T-helper 2 cell treated with Interferon-gamma antibody and Interleukin-4, amounts not matched to agents 5 μg/mL and 100 μg/mL, for 36 hours (primary cell): ENCODE data around the gene SELPLG.
"Not testable (repeated sequence)": the region's sequence is repeated elsewhere in the genome, so short reads cannot be mapped to it uniquely, and the experiment has no call there.

Experiments
- DNase-seq: peaks from one replicate; pipeline ENCODE4 v3.0.0; 2021; ENCODE audit warnings: low spot score
- H3K27ac Mint-ChIP-seq: one replicate; pipeline ENCODE4 v1.8.0; 2021; ENCODE audit warnings: mild to moderate bottlenecking, mixed read lengths
- H3K27me3 Mint-ChIP-seq: one replicate; pipeline ENCODE4 v1.8.0; 2021; ENCODE audit warnings: low read depth, mixed read lengths
- H3K36me3 Mint-ChIP-seq: one replicate; pipeline ENCODE4 v1.8.0; 2021; ENCODE audit warnings: low read depth, mixed read lengths
- H3K4me1 Mint-ChIP-seq: one replicate; pipeline ENCODE4 v1.8.0; 2021; ENCODE audit warnings: low read depth, mixed read lengths
- H3K4me3 Mint-ChIP-seq: one replicate; pipeline ENCODE4 v1.8.0; 2022; ENCODE audit warnings: mild to moderate bottlenecking, moderate library complexity, mixed read lengths
- H3K9me3 Mint-ChIP-seq: one replicate; pipeline ENCODE4 v1.8.0; 2021; ENCODE audit warnings: mixed read lengths

The SELPLG gene

DNA sequence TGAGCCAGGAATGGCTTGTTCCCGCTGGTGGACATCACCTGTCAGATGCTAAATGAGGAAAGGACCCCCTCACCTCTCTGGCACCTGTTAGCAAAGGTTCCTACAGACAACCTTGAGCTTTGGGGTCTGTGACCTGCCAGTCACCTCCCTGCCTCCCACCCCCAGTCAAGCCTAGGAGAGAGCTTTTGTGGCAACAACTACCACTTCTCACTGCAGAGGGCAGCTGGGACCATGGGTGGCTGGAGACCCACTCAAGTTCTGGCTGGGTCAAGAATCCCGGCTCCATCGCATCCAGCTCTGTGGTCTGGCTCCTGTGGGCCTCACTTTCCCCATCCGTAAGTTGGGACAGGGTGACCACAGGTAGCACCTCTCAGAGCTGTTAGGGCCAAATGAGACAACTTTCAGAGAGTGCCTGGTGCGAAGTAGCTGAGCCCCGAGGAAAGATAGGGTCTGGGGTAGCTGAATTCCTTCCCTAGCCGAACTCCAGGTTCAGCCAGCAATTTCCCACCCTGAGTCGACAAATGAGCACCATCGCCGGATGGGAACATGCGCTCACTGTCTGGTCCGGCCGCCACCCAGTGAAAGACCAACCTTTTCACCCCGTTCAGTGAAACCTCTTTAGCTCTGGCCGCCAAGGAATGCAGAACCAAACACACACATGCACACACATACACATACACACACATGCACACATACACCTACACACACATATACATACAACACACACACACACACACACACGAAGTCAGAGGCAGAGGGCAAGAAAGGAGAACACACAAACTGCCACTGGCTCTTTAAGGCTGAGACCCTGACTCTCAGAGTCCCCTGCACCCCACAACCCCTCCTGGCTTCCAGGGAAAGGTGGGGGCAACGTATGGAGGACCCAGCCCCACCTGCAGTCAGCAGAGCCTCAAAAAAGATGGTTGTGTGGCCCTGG, 37.7 kb downstream of the SELPLG start:
- no peak for DNase-seq
- Mint-ChIP-seq H3K4me3 (no peak overlapping the region), H3K27ac (no peak overlapping the region), H3K27me3 (no peaks in the 10 kb centered on the region), H3K4me1 (no peaks in the 10 kb centered on the region), H3K9me3 (no peaks in the 10 kb centered on the region), H3K36me3 (no peaks in the 10 kb centered on the region)

DNA sequence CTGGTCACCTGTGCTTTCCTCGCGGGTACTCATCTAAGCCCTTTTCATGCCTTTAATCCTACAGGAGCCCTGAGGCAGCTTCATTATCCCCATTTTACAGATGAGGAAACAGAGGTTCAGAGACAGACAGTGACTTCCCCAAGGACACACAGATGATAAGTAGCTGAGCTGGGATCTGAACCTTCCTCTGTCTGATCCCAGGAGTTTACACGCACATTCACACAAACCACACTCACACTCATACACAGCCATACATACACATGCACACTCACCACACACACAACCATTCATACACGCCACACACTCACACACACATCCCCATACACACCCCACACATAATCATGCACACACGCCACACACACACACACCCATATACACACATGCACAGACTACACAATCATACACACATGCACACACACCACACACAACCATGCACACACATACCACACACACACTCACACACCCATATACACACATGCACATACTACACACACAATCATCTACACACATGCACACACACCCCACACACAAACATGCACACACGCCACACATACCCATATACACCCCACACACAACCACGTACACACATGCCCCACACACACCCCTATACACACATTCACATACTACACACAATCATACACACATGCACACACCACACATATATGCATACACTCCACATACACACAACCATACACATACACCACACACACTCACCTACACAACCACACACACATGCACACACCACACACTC, 38.6 kb downstream of the SELPLG start:
- Mint-ChIP-seq H3K36me3 (no peaks in the 10 kb centered on the region), H3K27me3 (no peaks in the 10 kb centered on the region), H3K9me3 (no peaks in the 10 kb centered on the region), H3K4me3 (no peak overlapping the region), H3K27ac (no peak overlapping the region), H3K4me1 (no peaks in the 10 kb centered on the region)
- DNase-seq, result no peak

DNA sequence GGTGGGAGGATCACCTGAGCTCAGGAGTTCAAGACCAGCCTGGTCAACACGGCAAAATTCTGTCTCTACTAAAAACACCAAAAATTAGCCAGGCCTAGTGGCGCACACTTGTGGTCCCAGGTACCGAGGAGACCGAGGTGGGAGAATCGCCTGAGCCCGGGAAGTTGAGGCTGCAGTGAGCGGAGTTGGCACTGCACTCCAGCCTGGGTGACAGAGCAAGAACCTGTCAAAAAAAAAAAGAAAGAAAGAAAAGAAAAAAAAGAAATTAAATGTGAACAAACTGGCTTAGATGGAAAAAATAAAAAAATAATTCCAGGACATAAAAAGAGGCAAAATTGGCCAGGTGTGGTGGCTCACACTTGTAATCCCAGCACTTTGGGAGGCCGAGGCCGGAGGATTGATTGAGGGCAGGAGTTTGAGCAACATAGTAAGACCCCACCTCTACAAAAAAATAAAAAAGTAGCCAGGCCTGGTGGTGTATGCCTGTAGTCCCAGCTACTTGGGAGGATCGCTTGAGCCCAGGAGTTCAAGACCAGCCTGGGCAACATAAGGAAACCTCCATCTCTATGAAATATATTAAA, 39.3 kb downstream of the SELPLG start:
- Mint-ChIP-seq H3K4me3 (no peak overlapping the region), H3K9me3 (no peaks in the 10 kb centered on the region), H3K4me1 (no peaks in the 10 kb centered on the region), H3K27ac (no peak overlapping the region), H3K36me3 (no peaks in the 10 kb centered on the region), H3K27me3 (no peaks in the 10 kb centered on the region)
- DNase-seq, result no peak

DNA sequence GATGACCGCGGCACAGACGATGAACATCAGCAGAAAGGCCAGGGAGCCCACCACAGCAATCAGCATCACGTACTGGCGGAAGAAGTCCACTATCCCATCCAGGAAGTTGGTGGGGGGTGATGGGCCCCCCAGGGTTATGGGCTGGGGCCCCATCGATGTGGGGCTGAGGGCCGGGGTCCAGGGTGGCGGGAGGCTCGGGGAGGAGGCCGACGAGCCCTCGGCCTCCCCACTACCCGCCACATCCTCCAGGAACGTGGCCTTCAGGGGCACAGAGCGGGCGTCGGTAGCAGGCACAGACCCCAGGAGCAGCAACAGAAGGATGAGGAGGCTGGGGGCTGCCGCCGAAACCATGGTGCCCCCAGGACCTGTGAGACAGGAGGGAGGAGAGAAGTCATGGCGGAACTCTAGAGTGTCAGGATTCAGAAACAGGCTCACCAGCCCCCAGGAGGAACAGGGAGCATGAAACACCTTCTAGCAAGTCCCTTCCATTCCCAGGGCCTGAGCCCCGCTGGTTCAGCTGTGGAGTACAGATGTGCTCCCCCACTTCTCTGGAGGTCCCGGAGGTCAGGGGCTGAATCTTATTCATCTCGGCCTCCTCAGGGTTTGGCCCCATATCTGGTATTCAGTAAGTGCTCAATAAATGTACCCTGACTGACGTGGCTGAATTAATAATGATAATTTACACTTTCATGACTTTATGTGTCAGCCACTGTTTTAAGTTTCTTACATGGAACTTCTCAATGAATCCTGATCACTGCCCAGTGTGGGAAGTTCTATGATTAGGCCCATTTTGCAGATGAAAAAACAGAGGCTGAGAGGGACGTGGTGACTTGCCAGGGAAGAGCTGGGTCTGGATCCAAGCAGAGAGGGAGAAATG, 41.4 kb downstream of the SELPLG start:
- Mint-ChIP-seq H3K4me1 (no peaks in the 10 kb centered on the region), H3K27me3 (peaks cover 1% of the 10 kb centered on the region), H3K4me3 (no peak overlapping the region), H3K9me3 (no peaks in the 10 kb centered on the region), H3K36me3 (no peaks in the 10 kb centered on the region), H3K27ac (no peak overlapping the region)
- no peak for DNase-seq

DNA sequence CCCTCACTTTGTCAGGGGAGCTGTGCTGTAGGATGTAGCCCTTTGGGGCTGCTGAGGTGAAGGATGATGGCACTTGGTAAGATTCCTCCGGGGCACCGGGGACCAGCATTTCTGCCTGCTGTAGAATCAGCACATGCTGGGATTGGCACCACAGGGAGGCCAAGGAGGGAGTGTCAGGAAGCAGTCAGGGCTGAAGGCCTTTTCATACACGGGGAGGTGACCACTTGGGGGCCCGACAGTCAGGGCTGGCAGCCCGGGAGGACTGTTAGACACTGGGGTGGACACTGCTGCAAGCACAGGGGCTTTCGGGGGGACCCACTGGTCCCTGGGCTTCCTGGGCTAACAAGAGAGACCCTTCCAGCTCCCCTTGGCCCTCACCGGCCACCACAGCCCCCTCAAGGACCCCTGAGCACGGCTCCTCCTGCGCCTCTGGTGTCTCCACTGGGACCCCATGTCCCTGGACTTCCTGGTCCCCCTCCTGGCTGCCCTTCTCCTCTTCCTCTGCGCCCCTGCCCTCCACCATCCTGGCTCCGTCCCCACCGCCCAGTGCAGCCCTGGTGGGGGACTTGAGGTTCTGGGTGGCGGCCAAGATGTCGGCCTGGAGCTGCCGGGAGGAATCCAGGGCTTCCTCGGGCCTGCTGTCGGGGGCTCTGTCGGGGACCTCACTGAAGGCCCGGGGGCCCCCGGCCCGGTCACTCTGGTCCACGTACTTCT, 42.3 kb downstream of the SELPLG start:
- Mint-ChIP-seq H3K4me1 (no peaks in the 10 kb centered on the region), H3K27me3 (peaks cover 1% of the 10 kb centered on the region), H3K4me3 (no peak overlapping the region), H3K9me3 (no peaks in the 10 kb centered on the region), H3K36me3 (no peaks in the 10 kb centered on the region), H3K27ac (no peak overlapping the region)
- no peak for DNase-seq

DNA sequence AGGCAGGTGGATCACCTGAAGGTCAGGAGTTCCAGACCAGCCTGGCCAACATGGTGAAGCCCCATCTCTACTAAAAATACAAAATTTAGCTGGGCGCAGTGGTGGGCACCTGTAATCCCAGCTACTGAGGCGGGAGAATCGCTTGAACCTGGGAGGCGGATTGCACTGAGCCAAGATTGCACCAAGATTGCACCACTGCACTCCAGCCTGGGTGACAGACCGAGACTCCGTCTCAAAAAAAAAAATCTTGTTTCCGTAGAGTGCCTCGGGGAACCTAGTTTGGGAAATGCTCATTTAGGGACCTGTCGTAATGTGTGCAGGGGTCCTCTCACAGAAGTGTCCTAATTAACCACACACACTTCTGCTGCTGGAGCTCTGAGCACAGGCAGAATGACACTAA, 43.2 kb downstream of the SELPLG start:
- DNase-seq, H3K27ac Mint-ChIP-seq, H3K9me3 Mint-ChIP-seq, H3K36me3 Mint-ChIP-seq, H3K27me3 Mint-ChIP-seq, H3K4me1 Mint-ChIP-seq, H3K4me3 Mint-ChIP-seq: not testable (repeated sequence)

DNA sequence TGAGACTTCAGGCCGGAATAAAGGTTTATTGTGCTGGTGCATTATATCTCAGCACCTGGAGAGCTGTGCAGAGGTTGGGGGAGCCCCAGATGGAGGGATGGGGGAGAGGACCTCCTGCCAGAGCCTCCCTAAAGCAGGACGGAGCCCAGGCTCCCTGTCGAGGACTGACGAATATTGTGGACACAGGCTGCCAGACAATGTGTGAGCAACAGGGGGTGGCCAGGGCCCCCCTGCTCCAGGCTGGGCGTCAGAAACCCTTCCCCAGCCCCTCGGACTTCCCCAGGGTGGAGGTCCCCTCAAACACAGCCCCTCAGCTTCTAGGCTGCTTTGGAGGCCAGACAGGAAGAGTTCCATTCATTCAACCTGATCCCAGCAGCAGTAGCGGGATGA, 43.9 kb downstream of the SELPLG start:
- Mint-ChIP-seq H3K9me3 (no peaks in the 10 kb centered on the region), H3K27ac (no peak overlapping the region), H3K36me3 (no peaks in the 10 kb centered on the region), H3K27me3 (peaks cover 1% of the 10 kb centered on the region), H3K4me3 (no peak overlapping the region), H3K4me1 (no peaks in the 10 kb centered on the region)
- no peak for DNase-seq

DNA sequence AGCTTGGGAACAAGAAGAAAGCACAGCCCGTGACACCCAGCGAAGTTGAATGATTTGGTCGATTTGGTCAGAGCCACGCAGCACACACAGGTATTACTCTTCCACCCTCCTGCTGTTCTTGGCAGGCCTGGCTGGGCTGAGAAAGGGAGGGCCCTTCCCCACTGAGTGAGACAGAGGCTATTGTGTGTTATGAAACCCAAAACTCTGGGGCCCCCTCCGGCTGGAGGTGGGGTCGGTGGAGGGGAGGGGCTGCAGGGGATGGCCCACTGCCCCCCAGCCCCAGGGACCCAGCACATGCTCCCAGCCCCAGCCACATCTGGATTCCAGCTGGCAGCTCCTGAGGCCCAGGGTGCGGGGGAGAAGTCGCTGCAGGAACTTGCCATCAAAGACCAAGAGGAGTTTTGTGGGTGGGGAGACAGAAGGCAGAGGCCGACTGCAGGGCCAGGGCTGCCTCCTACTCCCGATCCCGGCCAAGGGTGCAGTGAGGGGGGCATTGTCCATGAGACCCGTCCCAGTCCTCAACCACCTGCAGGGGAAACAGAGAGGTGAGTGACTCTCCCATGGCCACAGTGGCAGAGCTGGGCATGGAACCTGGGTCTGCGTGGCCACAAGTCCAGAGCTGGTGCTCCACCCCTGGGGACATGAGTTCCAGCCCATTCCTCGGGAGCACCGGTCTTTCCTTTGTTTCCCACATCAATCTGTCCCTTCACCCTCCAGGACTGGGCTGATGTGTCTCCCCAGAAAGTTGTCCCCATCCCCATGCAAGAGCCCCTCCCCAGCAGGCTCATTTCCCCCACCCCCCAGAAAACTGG, 44.5 kb downstream of the SELPLG start:
- Mint-ChIP-seq H3K4me3 (no peak overlapping the region), H3K9me3 (no peaks in the 10 kb centered on the region), H3K36me3 (no peaks in the 10 kb centered on the region), H3K27ac (no peak overlapping the region), H3K27me3 (peaks cover 1% of the 10 kb centered on the region), H3K4me1 (no peaks in the 10 kb centered on the region)
- no peak for DNase-seq

DNA sequence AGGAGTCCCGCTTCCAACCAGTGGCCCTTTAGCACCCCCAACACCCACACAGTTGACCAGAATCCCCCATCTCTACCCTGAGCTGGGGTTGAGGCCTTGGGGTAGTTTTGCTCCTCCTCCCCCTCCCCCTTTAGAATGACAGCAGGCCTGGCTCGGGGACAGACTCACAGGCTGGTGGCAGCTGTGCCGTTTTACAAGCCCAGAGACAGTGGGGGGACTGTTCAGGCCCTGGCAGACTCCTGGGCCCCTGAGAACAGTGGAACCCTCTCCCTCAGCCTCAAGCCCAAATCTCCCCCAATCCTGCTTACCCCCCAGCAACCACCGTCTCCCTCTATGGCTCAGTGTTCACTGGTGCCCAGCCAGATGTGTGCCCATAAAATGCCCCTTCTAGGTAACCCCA, 45.9 kb downstream of the SELPLG start:
- H3K36me3 Mint-ChIP-seq, result no peaks in the 10 kb centered on the region
- no peak for DNase-seq
- no peak overlapping the region for H3K4me3 Mint-ChIP-seq
- no peak overlapping the region for H3K27ac Mint-ChIP-seq
- H3K27me3 Mint-ChIP-seq, result peaks cover 1% of the 10 kb centered on the region
- H3K9me3 Mint-ChIP-seq, result no peaks in the 10 kb centered on the region
- no peaks in the 10 kb centered on the region for H3K4me1 Mint-ChIP-seq

DNA sequence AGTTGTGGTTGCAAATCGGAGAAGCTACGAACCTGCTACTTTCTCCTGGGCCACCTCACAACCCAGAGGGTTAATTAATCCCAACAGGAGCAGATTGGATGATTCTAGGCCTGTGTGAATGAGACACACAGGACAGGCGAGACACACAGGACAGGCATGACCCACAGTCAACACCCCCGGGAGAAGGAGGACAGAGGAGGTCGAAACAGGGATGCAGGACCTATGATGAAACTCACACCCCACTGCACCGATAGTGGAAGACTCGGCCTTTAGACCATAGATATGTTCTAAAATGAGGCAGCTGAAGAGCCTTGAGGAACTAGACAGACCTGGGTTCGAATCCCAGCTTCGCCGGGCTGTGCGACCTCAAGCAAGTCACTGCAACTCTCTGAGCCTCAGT, 47.4 kb downstream of the SELPLG start:
- peaks cover 1% of the 10 kb centered on the region for H3K27me3 Mint-ChIP-seq

DNA sequence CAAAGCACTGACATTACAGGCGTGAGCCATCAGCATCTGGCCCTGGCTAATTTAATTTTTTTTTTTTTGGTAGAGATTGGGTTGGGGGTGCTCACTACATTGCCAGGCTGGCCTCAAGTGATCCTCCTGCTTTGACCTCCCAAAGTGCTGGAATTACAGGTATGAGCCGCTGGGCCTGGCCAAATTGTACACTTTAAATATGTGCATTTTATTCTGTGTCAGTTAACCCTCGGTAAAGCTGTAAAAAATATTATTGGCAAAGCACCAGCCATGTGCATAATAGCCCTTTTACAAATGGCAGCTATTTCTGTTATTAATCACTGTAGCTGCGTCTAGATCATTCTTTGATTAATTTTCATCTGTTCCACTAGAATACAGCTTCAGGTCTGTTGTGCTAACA, 47.8 kb downstream of the SELPLG start:
- Mint-ChIP-seq H3K27me3 (peaks cover 1% of the 10 kb centered on the region), H3K4me1 (no peaks in the 10 kb centered on the region), H3K9me3 (no peaks in the 10 kb centered on the region), H3K4me3 (no peak overlapping the region), H3K36me3 (no peaks in the 10 kb centered on the region), H3K27ac (no peak overlapping the region)
- no peak for DNase-seq

More for the DNA sequence above, 47.4 kb downstream of the SELPLG start:
- Mint-ChIP-seq H3K9me3 (no peaks in the 10 kb centered on the region), H3K4me3 (no peak overlapping the region), H3K27ac (no peak overlapping the region), H3K4me1 (no peaks in the 10 kb centered on the region), H3K36me3 (no peaks in the 10 kb centered on the region)
- DNase-seq, result no peak

DNA sequence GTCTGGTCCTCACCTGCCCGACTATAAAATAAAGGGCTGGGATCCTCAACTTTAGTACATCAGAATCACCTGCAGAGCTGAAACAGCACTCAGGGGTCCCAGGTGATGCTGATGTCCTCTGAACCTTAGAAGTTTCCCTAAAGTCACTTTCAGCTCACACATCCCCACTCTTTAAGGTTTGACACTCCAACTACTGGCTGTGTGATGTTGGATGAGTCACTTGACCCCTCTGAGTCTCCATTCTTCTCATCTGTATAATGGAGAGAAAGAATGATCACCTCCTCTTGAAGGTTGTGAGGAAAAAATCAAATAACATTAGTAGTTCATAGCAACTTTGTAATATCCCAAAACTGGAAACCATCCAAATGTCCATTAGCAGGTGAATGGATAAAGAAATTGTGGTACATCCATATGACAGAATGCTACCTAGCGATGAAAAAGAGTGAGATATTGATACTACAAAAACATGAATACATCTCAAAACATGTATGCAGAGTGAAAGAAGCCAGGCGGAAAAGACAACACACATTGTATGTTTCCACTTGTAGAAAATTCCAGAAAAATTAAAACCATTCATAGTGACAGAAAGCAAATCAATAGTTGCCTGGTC, 49.1 kb downstream of the SELPLG start:
- Mint-ChIP-seq H3K4me3 (no peak overlapping the region), H3K27me3 (peaks cover 1% of the 10 kb centered on the region), H3K27ac (no peak overlapping the region), H3K4me1 (no peaks in the 10 kb centered on the region), H3K9me3 (no peaks in the 10 kb centered on the region), H3K36me3 (no peaks in the 10 kb centered on the region)
- DNase-seq, result no peak
